GM12892 (cell line): ENCODE measurements around the gene PDE10A.

Experiments used
- POLR2A ChIP-seq: IDR thresholded peaks from 2 replicates; pipeline ENCODE4 v1.6.1; 2011; ENCODE audit warnings: low read depth, low read length, control low read depth
- POLR2AphosphoS5 ChIP-seq: IDR thresholded peaks from 2 replicates; pipeline ENCODE4 v1.6.1; 2011; ENCODE audit warnings: low read depth, low read length, control low read depth
- TAF1 ChIP-seq: IDR thresholded peaks from 2 replicates; pipeline ENCODE4 v1.6.1; 2011; ENCODE audit warnings: low read depth, mild to moderate bottlenecking, control low read depth, low read length, borderline replicate concordance

GRCh38 chr6:165383323-165383722 is 279.7 kb downstream of the PDE10A start:
- TF ChIP-seq POLR2A: no peak
- TF ChIP-seq POLR2AphosphoS5: no peak
- TF ChIP-seq TAF1: no peak
